GM12891 (cell line): Measurements from ENCODE around the gene CSTPP1.

Source experiments
- POLR2A ChIP-seq: IDR thresholded peaks from 2 replicates; pipeline ENCODE4 v1.6.1; 2011; ENCODE audit warnings: low read depth, low read length, control low read depth
- TAF1 ChIP-seq: IDR thresholded peaks from 2 replicates; pipeline ENCODE4 v1.6.1; 2011; ENCODE audit warnings: low read depth, low read length, control low read depth

DNA sequence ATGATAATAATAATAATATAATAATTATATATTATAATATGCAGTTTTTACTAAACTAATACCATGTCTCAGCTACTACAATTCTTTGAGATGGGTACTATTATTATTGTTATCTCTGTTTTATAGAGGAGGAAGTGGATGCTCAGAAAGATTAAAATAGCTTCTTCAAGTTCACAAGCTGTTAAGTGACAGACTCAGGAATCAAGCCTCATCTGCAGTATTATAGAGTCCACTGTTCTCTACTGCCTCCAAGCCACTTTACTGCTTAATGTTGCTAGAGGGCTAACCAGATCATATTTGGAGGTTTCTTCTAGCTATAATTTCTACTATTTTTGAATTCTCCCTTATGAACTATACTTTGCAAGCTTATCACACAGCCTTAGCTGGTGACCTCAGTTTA is 62.7 kb downstream of the CSTPP1 start:
- no peak for TF ChIP-seq TAF1
- TF ChIP-seq POLR2A, result no peak
